GM18868 (cell line): ENCODE results near the gene BRME1.

Experiments
- ATAC-seq: cut with Tn5 transposase; IDR thresholded peaks from one replicate; pipeline ENCODE4 v1.9.1; 2021; ENCODE audit warnings: mild to moderate bottlenecking, moderate library complexity; ENCODE audit not compliant: unreplicated experiment

BRME1 gene

GRCh38 chr19:13888281-13888680 is 17.6 kb downstream of the BRME1 start:
- no peak for ATAC-seq

- ATAC-seq: no peak
Measured at GRCh38 chr19:13887517-13887916, 18.4 kb downstream of the BRME1 start.

GRCh38 chr19:13887018-13887436 is 18.9 kb downstream of the BRME1 start:
- no peak for ATAC-seq

GRCh38 chr19:13885826-13886365 is 20.0 kb downstream of the BRME1 start:
- no peak for ATAC-seq

- no peak for ATAC-seq
Measured at GRCh38 chr19:13884726-13885591, 21.0 kb downstream of the BRME1 start.

GRCh38 chr19:13883516-13884064 is 22.3 kb downstream of the BRME1 start:
- ATAC-seq: no peak

GRCh38 chr19:13882836-13883235 is 23.1 kb downstream of the BRME1 start:
- no peak for ATAC-seq

- ATAC-seq: no peak
Measured at GRCh38 chr19:13882419-13882795, 23.5 kb downstream of the BRME1 start.

GRCh38 chr19:13881692-13882418 is 24.1 kb downstream of the BRME1 start:
- no peak for ATAC-seq

- ATAC-seq: no peak
Measured at GRCh38 chr19:13881251-13881691, 24.6 kb downstream of the BRME1 start.

- peak; percentile 83 for ATAC-seq
Measured at GRCh38 chr19:13880059-13881043, 25.6 kb downstream of the BRME1 start.

- ATAC-seq: no peak
Measured at GRCh38 chr19:13877303-13877702, 28.6 kb downstream of the BRME1 start.

GRCh38 chr19:13876834-13877233 is 29.1 kb downstream of the BRME1 start, which contains the start of gene NANOS3:
Gene NANOS3, plus strand, starts transcription at chr19:13877134. Its CDS starts 115 bp downstream, at chr19:13877249.
- ATAC-seq: no peak

- no peak for ATAC-seq
Measured at GRCh38 chr19:13875824-13876223, 30.1 kb downstream of the BRME1 start.

- ATAC-seq: no peak
Measured at GRCh38 chr19:13873834-13874515, 31.9 kb downstream of the BRME1 start.

- no peak for ATAC-seq
Measured at GRCh38 chr19:13872695-13873389, 33.1 kb downstream of the BRME1 start.

- no peak for ATAC-seq
Measured at GRCh38 chr19:13872339-13872694, 33.6 kb downstream of the BRME1 start.

- no peak for ATAC-seq
Measured at GRCh38 chr19:13870873-13871272, 35.0 kb downstream of the BRME1 start.

GRCh38 chr19:13869281-13869680 is 36.6 kb downstream of the BRME1 start:
- ATAC-seq: no peak
